WTC11 (cell line): Measurements from ENCODE around the gene SFTA2. TPM values are rescaled to one million over a fixed set of nuclear protein-coding genes. Genes with fewer than 3 reads are reported as not detected.

Experiments
- ATAC-seq: fragments of 200-7000 bp; cut with Tn5 transposase; 2 replicates; pipeline ENCODE4 v1.10.0; 2021; ENCODE audit warnings: mild to moderate bottlenecking, moderate library complexity
- CTCF ChIA-PET: fragments of 300-600 bp; sonication (Branson Sonifier 250); formaldehyde crosslinking; loops from one replicate; lab custom pipeline; 2021; ENCODE audit warnings: antibody characterized with exemption; lab: Charles Lee
- POLR2A ChIA-PET: fragments of 350-600 bp; sonication (Branson Sonifier 250); formaldehyde crosslinking; loops from one replicate; lab custom pipeline; 2021; ENCODE audit warnings: antibody characterized with exemption; lab: Charles Lee
- DNase-seq: peaks from one replicate; pipeline ENCODE4 v3.0.0; 2021; ENCODE audit warnings: low spot score
- H3K27ac Mint-ChIP-seq: 2 replicates; pipeline ENCODE4 v1.8.0; 2021; ENCODE audit warnings: mixed read lengths
- H3K27me3 Mint-ChIP-seq: 2 replicates; pipeline ENCODE4 v1.8.0; 2021; ENCODE audit warnings: low read depth, mild to moderate bottlenecking, moderate library complexity, mixed read lengths
- H3K36me3 Mint-ChIP-seq: 2 replicates; pipeline ENCODE4 v1.8.0; 2021; ENCODE audit warnings: mixed read lengths
- H3K4me1 Mint-ChIP-seq: 2 replicates; pipeline ENCODE4 v1.8.0; 2022; ENCODE audit warnings: mixed read lengths
- H3K4me3 Mint-ChIP-seq: 2 replicates; pipeline ENCODE4 v1.8.0; 2021; ENCODE audit warnings: mild to moderate bottlenecking, moderate library complexity, mixed read lengths
- H3K9me3 Mint-ChIP-seq: 2 replicates; pipeline ENCODE4 v1.8.0; 2021; ENCODE audit warnings: mixed read lengths
- CBFB ChIP-seq: sonication (generic); formaldehyde crosslinking; IDR thresholded peaks from 2 replicates; pipeline ENCODE4 v1.8.1; 2022; ENCODE audit warnings: mild to moderate bottlenecking, low read depth, missing genetic modification reagents
- ELF4 ChIP-seq: sonication (generic); formaldehyde crosslinking; IDR thresholded peaks from 2 replicates; pipeline ENCODE4 v1.8.1; 2022; ENCODE audit warnings: low read depth, mild to moderate bottlenecking, moderate library complexity, missing genetic modification reagents
- FOXP1 ChIP-seq: sonication (generic); formaldehyde crosslinking; IDR thresholded peaks from 2 replicates; pipeline ENCODE4 v1.8.0; 2022; ENCODE audit warnings: missing genetic modification reagents, mild to moderate bottlenecking, moderate library complexity, borderline replicate concordance
- IRF2 ChIP-seq: sonication (generic); formaldehyde crosslinking; IDR thresholded peaks from 2 replicates; pipeline ENCODE4 v1.8.0; 2022; ENCODE audit warnings: low read depth, missing genetic modification reagents, borderline replicate concordance
- KAT7 ChIP-seq: sonication (generic); formaldehyde crosslinking; IDR thresholded peaks from 2 replicates; pipeline ENCODE4 v1.8.1; 2023; ENCODE audit warnings: missing genetic modification reagents, mild to moderate bottlenecking, borderline replicate concordance
- NR1H2 ChIP-seq: sonication (generic); formaldehyde crosslinking; IDR thresholded peaks from 2 replicates; pipeline ENCODE4 v1.9.0; 2021; ENCODE audit warnings: mild to moderate bottlenecking, moderate library complexity, missing genetic modification reagents
- NR3C1 ChIP-seq: sonication (generic); formaldehyde crosslinking; conservative IDR thresholded peaks from 2 replicates; pipeline ENCODE4 v1.8.1; 2023; ENCODE audit warnings: low read depth, mild to moderate bottlenecking, missing genetic modification reagents
- RORB ChIP-seq: fragments of 250-450 bp; sonication (Bioruptor Pico); IDR thresholded peaks from 2 replicates; pipeline ENCODE4 v1.9.0; 2021; ENCODE audit warnings: mild to moderate bottlenecking
- TEAD4 ChIP-seq: sonication (generic); formaldehyde crosslinking; IDR thresholded peaks from 2 replicates; pipeline ENCODE4 v1.8.0; 2022; ENCODE audit warnings: mild to moderate bottlenecking, missing genetic modification reagents
- TP53 ChIP-seq: sonication (generic); formaldehyde crosslinking; IDR thresholded peaks from 2 replicates; pipeline ENCODE4 v1.8.1; 2023; ENCODE audit warnings: mild to moderate bottlenecking, missing genetic modification reagents
- USF2 ChIP-seq: sonication (generic); formaldehyde crosslinking; IDR thresholded peaks from 2 replicates; pipeline ENCODE4 v1.8.1; 2023; ENCODE audit warnings: mild to moderate bottlenecking, missing genetic modification reagents, moderate library complexity
- ZNF219 ChIP-seq: sonication (generic); formaldehyde crosslinking; IDR thresholded peaks from 2 replicates; pipeline ENCODE4 v1.8.0; 2023; ENCODE audit warnings: missing genetic modification reagents, mild to moderate bottlenecking, borderline replicate concordance
- ZNF396 ChIP-seq: fragments of 250-450 bp; sonication (Bioruptor Pico); IDR thresholded peaks from 2 replicates; pipeline ENCODE4 v1.8.0; 2021; ENCODE audit warnings: mild to moderate bottlenecking, moderate library complexity, borderline replicate concordance
- ZNF423 ChIP-seq: fragments of 250-450 bp; sonication (Bioruptor Pico); IDR thresholded peaks from 2 replicates; pipeline ENCODE4 v2.1.2; 2022; ENCODE audit warnings: mild to moderate bottlenecking, moderate library complexity
- ZNF532 ChIP-seq: fragments of 250-450 bp; sonication (Bioruptor Pico); IDR thresholded peaks from 2 replicates; pipeline ENCODE4 v1.9.0; 2021; ENCODE audit warnings: mild to moderate bottlenecking, borderline replicate concordance
- total RNA-seq: library from RNA; stranded (reverse); gene quantifications from 3 replicates; pipeline ENCODE4 v1.2.3, GENCODE V29; 2021
- TF ChIP-seq, protein P1 (sequence below): sonication (generic); formaldehyde crosslinking; IDR thresholded peaks from 2 replicates; pipeline ENCODE4 v1.8.0; 2022; ENCODE audit warnings: mild to moderate bottlenecking, missing genetic modification reagents
- TF ChIP-seq, protein P2 (sequence below): sonication (generic); formaldehyde crosslinking; conservative IDR thresholded peaks from 2 replicates; pipeline ENCODE4 v1.8.1; 2023; ENCODE audit warnings: mild to moderate bottlenecking, low read depth, missing genetic modification reagents, moderate library complexity
- TF ChIP-seq, protein P3 (sequence below): sonication (generic); formaldehyde crosslinking; IDR thresholded peaks from 2 replicates; pipeline ENCODE4 v1.8.0; 2022; ENCODE audit warnings: mild to moderate bottlenecking, missing genetic modification reagents
- TF ChIP-seq, protein P4 (sequence below): sonication (generic); formaldehyde crosslinking; IDR thresholded peaks from 2 replicates; pipeline ENCODE4 v1.8.0; 2022; ENCODE audit warnings: mild to moderate bottlenecking, missing genetic modification reagents
- TF ChIP-seq, protein P5 (sequence below): sonication (generic); formaldehyde crosslinking; IDR thresholded peaks from 2 replicates; pipeline ENCODE4 v1.8.1; 2023; ENCODE audit warnings: mild to moderate bottlenecking, moderate library complexity, missing genetic modification reagents
- TF ChIP-seq, protein P6 (sequence below): fragments of 250-450 bp; sonication (Bioruptor Pico); IDR thresholded peaks from 2 replicates; pipeline ENCODE4 v2.1.2; 2022; ENCODE audit warnings: mild to moderate bottlenecking, moderate library complexity

SFTA2 gene
- total RNA-seq, 1 experiment from 2014 or later = not detected

DNA sequence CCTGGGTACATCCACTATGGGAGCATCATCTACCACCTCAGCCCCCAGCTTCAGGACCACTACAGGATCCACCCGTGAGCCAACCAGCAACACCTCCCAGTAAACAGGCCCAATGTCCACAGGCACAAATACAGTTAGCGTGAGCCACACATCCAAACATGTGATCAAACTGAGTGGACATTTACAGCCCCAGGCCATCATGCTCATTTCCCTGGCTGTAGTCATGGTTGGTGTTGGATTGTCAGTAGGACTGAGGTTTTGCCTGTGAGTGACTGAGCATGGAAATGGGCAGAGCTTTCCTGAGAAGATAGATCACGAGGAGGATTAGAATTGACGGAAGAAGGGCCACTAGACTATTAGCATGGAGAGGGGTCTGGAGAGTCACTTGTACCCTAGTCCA lies 40.8 kb upstream of the SFTA2 start (continued):
- TF ChIP-seq ZNF532 (CRISPR knock-in tag) = no peak
- TF ChIP-seq, protein P1, sequence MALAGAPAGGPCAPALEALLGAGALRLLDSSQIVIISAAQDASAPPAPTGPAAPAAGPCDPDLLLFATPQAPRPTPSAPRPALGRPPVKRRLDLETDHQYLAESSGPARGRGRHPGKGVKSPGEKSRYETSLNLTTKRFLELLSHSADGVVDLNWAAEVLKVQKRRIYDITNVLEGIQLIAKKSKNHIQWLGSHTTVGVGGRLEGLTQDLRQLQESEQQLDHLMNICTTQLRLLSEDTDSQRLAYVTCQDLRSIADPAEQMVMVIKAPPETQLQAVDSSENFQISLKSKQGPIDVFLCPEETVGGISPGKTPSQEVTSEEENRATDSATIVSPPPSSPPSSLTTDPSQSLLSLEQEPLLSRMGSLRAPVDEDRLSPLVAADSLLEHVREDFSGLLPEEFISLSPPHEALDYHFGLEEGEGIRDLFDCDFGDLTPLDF (CRISPR knock-in tag) = no peak
- TF ChIP-seq, protein P2, sequence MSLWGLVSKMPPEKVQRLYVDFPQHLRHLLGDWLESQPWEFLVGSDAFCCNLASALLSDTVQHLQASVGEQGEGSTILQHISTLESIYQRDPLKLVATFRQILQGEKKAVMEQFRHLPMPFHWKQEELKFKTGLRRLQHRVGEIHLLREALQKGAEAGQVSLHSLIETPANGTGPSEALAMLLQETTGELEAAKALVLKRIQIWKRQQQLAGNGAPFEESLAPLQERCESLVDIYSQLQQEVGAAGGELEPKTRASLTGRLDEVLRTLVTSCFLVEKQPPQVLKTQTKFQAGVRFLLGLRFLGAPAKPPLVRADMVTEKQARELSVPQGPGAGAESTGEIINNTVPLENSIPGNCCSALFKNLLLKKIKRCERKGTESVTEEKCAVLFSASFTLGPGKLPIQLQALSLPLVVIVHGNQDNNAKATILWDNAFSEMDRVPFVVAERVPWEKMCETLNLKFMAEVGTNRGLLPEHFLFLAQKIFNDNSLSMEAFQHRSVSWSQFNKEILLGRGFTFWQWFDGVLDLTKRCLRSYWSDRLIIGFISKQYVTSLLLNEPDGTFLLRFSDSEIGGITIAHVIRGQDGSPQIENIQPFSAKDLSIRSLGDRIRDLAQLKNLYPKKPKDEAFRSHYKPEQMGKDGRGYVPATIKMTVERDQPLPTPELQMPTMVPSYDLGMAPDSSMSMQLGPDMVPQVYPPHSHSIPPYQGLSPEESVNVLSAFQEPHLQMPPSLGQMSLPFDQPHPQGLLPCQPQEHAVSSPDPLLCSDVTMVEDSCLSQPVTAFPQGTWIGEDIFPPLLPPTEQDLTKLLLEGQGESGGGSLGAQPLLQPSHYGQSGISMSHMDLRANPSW (CRISPR knock-in tag) = no peak
- no peak for TF ChIP-seq ELF4
- no peak for TF ChIP-seq USF2 (CRISPR knock-in tag)
- TF ChIP-seq RORB (CRISPR knock-in tag) = no peak
- TF ChIP-seq, protein P3, sequence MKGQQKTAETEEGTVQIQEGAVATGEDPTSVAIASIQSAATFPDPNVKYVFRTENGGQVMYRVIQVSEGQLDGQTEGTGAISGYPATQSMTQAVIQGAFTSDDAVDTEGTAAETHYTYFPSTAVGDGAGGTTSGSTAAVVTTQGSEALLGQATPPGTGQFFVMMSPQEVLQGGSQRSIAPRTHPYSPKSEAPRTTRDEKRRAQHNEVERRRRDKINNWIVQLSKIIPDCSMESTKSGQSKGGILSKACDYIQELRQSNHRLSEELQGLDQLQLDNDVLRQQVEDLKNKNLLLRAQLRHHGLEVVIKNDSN (CRISPR knock-in tag) = no peak
- no peak for TF ChIP-seq NR3C1 (CRISPR knock-in tag)
- TF ChIP-seq CBFB (CRISPR knock-in tag) = no peak
- no peak for TF ChIP-seq ZNF423 (CRISPR knock-in tag)
- TF ChIP-seq KAT7 (CRISPR knock-in tag) = no peak
- no peak for TF ChIP-seq TEAD4

DNA sequence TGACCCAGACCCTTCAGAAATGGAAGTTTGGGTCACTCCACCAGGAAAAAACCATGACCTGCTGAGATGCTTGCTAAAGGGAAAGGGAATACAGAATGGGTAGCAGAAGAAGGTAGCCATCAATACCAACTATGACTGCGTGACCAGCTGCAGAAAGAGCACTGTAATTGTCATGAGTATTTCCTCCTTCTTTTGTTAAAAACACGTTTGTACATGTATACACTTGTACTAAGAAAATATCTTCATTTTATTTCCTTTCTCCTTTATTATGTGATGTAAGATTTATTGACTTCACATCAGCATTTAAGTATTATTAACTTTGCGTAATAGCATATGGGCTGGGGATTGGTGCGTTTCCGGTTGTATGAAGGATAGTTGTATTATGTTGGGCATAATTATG lies 39.0 kb upstream of the SFTA2 start:
- Mint-ChIP-seq H3K36me3 (no peaks in the 10 kb centered on the region), H3K27ac (no peak overlapping the region), H3K4me3 (no peak overlapping the region), H3K4me1 (peaks cover 19% of the 10 kb centered on the region), H3K27me3 (peaks cover 3% of the 10 kb centered on the region; the same call in 1 of the 2 replicates), H3K9me3 (peaks cover 10% of the 10 kb centered on the region)
- DNase-seq (no peak), ATAC-seq (no peak)
- CTCF ChIA-PET = no interaction called here
- POLR2A ChIA-PET = no interaction called here
- TF ChIP-seq ELF4 (no peak), NR1H2 (CRISPR knock-in tag) (no peak), ZNF396 (CRISPR knock-in tag) (no peak), CBFB (CRISPR knock-in tag) (no peak), FOXP1 (CRISPR knock-in tag) (no peak), IRF2 (CRISPR knock-in tag) (no peak), ZNF219 (CRISPR knock-in tag) (no peak), TP53 (CRISPR knock-in tag) (no peak)
- TF ChIP-seq, protein P4, sequence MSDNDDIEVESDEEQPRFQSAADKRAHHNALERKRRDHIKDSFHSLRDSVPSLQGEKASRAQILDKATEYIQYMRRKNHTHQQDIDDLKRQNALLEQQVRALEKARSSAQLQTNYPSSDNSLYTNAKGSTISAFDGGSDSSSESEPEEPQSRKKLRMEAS (CRISPR knock-in tag) = no peak
- TF ChIP-seq, protein P5, sequence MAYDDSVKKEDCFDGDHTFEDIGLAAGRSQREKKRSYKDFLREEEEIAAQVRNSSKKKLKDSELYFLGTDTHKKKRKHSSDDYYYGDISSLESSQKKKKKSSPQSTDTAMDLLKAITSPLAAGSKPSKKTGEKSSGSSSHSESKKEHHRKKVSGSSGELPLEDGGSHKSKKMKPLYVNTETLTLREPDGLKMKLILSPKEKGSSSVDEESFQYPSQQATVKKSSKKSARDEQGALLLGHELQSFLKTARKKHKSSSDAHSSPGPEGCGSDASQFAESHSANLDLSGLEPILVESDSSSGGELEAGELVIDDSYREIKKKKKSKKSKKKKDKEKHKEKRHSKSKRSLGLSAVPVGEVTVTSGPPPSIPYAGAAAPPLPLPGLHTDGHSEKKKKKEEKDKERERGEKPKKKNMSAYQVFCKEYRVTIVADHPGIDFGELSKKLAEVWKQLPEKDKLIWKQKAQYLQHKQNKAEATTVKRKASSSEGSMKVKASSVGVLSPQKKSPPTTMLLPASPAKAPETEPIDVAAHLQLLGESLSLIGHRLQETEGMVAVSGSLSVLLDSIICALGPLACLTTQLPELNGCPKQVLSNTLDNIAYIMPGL (CRISPR knock-in tag) = no peak
- TF ChIP-seq, protein P6, sequence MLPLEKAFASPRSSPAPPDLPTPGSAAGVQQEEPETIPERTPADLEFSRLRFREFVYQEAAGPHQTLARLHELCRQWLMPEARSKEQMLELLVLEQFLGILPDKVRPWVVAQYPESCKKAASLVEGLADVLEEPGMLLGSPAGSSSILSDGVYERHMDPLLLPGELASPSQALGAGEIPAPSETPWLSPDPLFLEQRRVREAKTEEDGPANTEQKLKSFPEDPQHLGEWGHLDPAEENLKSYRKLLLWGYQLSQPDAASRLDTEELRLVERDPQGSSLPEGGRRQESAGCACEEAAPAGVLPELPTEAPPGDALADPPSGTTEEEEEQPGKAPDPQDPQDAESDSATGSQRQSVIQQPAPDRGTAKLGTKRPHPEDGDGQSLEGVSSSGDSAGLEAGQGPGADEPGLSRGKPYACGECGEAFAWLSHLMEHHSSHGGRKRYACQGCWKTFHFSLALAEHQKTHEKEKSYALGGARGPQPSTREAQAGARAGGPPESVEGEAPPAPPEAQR (CRISPR knock-in tag) = no peak
